Right cardiac atrium (tissue), 5 donors: ENCODE results near the gene APP. TPM values are rescaled to one million over a fixed set of nuclear protein-coding genes. Genes with fewer than 3 reads are reported as not detected.
A peak's percentile ranks its signal among the peaks of the same experiment; 100 is the strongest.

ENCODE experiments used
- ATAC-seq, 2 donors: fragments of 200-7000 bp; cut with Tn5 transposase; one replicate each; pipeline versions ENCODE4 v1.8.0 to v1.9.1; 2020; ENCODE audit warnings: moderate library complexity in 2 of 2, mild to moderate bottlenecking in 1 of 2
- DNase-seq, 3 donors: peaks; one replicate each; pipeline ENCODE4 v3.0.0-alpha.2; 2020
- H3K27ac ChIP-seq: one replicate; pipeline ENCODE4 v1.5.1; 2013; ENCODE audit warnings: mild to moderate bottlenecking, low read length, control low read depth, moderate library complexity
- H3K27me3 ChIP-seq: one replicate; pipeline ENCODE4 v1.6.1; 2013; ENCODE audit not compliant: control insufficient read depth, insufficient read depth
- H3K4me1 ChIP-seq: one replicate; pipeline ENCODE4 v1.6.1; 2013; ENCODE audit warnings: low read length; ENCODE audit not compliant: control insufficient read depth, insufficient read depth
- H3K4me3 ChIP-seq: one replicate; pipeline ENCODE4 v1.5.1; 2013; ENCODE audit warnings: low read length, control low read depth
- H3K9me3 ChIP-seq: one replicate; pipeline ENCODE4 v1.6.1; 2013; ENCODE audit warnings: low read length; ENCODE audit not compliant: control insufficient read depth
- WGBS: extraction: QIAGEN DNeasy Blood & Tissue Kit; methylation state at CpG from one replicate; pipeline ENCODE4 v1.1.7; 2013; 5-methylcytosine and 5-hydroxymethylcytosine counted together
- intact Hi-C, 4 donors: fragments of 100-400 bp; cut with DNase I; formaldehyde crosslinking; loops; one replicate each; pipeline versions ENCODE4 v1.11.0 to v1.14.0; 2022 to 2023
- polyA plus RNA-seq: library from polyadenylated mRNA; stranded (reverse); fragments of 200-250 nt; gene quantifications from one replicate; pipeline ENCODE4 v1.2.3, GENCODE V29; 2013
- total RNA-seq, 4 donors: library from RNA; stranded (reverse); fragmentation: NEBNext Ultra II Directional; extraction: Animal tissue kit (Norgen Biotek cat#: 25700); gene quantifications; one replicate each; pipeline ENCODE4 v1.2.1, GENCODE V29; 2021
- donor health status: healthy with polysubstance abuse.
- donor health status: DM: no; HTN: yes; CAD: no.
- donor health status: DM: no; HTN: no; CAD: no.
- donor health status: DM: no; HTN: yes; CAD: no; lungs with severe emphysema.
- donor health status: DM: yes; HTN: yes; CAD: no.

APP gene
- total and polyA plus RNA-seq, 5 donors: 277 to 535 (median 448) TPM

DNA sequence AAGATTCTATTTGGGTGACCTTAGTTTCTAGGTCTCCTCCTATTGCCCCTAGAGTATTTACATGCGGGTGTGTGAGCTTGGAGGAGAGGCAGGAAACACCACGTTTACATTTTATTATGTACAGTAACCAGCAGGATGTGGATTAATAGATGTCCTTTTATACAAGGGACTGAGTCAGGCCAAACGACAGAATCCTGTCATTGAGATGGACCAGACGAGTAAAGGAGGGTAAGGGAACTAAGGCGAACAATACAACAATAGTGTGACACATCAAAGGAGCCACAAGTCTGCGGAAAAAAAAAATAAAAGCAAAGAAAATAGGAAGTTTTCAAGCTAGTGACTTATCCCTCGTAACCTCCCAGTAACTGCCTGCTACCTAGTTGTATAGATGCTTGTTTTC, 284.7 kb downstream of the APP start:
- peak in 1 of 2 donors; percentile 42 for ATAC-seq
- WGBS: 66% methylated on average over 7 of the region's 7 CpGs

GRCh38 chr21:25885405-25885804, 285.2 kb downstream of the APP start:
- 43% methylated on average over 4 of the region's 4 CpGs for WGBS
- peak; percentile 22 to 71 for ATAC-seq
- no peak overlapping the region for H3K4me3 ChIP-seq
- peaks cover 5% of the 10 kb centered on the region for H3K4me1 ChIP-seq
- intact Hi-C loops: loop anchor here in 1 of 4 donors (10.0 kb wide), 1 partner anchor 829 kb away; no protein-coding TSS in a partner anchor
- DNase-seq: no peak
- no peaks in the 10 kb centered on the region for H3K27me3 ChIP-seq
- H3K9me3 ChIP-seq: no peaks in the 10 kb centered on the region
- no peak overlapping the region for H3K27ac ChIP-seq

More for the DNA sequence above, 284.7 kb downstream of the APP start:
- intact Hi-C loops: loop anchor here in 1 of 4 donors (10.0 kb wide), 1 partner anchor 829 kb away; no protein-coding TSS in a partner anchor
- Histone ChIP-seq H3K4me3 (no peak overlapping the region), H3K4me1 (peaks cover 5% of the 10 kb centered on the region), H3K27me3 (no peaks in the 10 kb centered on the region), H3K9me3 (no peaks in the 10 kb centered on the region), H3K27ac (no peak overlapping the region)
- no peak for DNase-seq

GRCh38 chr21:25884311-25884710, 286.3 kb downstream of the APP start:
- H3K27ac ChIP-seq: no peak overlapping the region
- ATAC-seq (no peak), DNase-seq (no peak)
- intact Hi-C loops: loop anchor here in 3 of 4 donors (5.0 to 10.0 kb wide), 4 partner anchors 283 to 833 kb away; partner anchors contain the start of gene APP (in 1 of the 3)
- no peaks in the 10 kb centered on the region for H3K27me3 ChIP-seq
- 97% methylated on average over 2 of the region's 2 CpGs for WGBS
- H3K4me1 ChIP-seq: peaks cover 5% of the 10 kb centered on the region
- H3K9me3 ChIP-seq: no peaks in the 10 kb centered on the region
- no peak overlapping the region for H3K4me3 ChIP-seq

- Histone ChIP-seq H3K4me3 (no peak overlapping the region), H3K4me1 (peaks cover 5% of the 10 kb centered on the region), H3K9me3 (no peaks in the 10 kb centered on the region), H3K27ac (no peak overlapping the region), H3K27me3 (no peaks in the 10 kb centered on the region)
- intact Hi-C loops: loop anchor here in 3 of 4 donors (5.0 to 10.0 kb wide), 4 partner anchors 286 to 836 kb away; partner anchors contain the start of gene APP (in 1 of the 3)
- WGBS: 61% methylated on average over 17 of the region's 17 CpGs
- DNase-seq (peak; percentile 65 to 85 (median 80)), ATAC-seq (peak; percentile 71 to 76)
Measured at GRCh38 chr21:25881524-25882376, 288.8 kb downstream of the APP start.

DNA sequence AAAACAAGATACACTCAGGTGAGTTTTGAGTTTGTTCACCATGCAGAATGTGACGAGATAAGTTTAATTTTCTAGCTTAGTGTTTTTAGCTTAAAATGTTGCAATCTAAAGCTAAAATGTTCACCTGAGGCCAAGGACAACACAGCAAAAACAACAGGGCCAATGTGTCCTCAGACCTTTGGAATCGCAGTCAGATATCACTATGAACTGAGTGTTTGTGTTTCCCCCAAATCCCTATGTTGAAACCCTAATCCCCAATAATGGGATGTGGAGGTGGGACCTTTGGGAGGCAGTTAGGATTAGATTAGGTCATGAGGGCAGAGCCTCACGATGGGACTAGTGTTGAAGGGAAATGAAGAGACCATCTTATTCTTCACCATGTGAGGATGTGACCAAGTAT, 291.4 kb downstream of the APP start:
- WGBS: 86% methylated on average over 3 of the region's 3 CpGs
- H3K4me3 ChIP-seq: no peak overlapping the region
- ATAC-seq (no peak), DNase-seq (no peak)
- no peaks in the 10 kb centered on the region for H3K9me3 ChIP-seq
- H3K4me1 ChIP-seq: no peaks in the 10 kb centered on the region
- H3K27ac ChIP-seq: no peak overlapping the region
- intact Hi-C loops: loop anchor here in 1 of 4 donors (10.0 kb wide), 1 partner anchor 836 kb away; no protein-coding TSS in a partner anchor
- no peaks in the 10 kb centered on the region for H3K27me3 ChIP-seq

- no peak overlapping the region for H3K27ac ChIP-seq
Measured at GRCh38 chr21:25878344-25878743, 292.2 kb downstream of the APP start.

DNA sequence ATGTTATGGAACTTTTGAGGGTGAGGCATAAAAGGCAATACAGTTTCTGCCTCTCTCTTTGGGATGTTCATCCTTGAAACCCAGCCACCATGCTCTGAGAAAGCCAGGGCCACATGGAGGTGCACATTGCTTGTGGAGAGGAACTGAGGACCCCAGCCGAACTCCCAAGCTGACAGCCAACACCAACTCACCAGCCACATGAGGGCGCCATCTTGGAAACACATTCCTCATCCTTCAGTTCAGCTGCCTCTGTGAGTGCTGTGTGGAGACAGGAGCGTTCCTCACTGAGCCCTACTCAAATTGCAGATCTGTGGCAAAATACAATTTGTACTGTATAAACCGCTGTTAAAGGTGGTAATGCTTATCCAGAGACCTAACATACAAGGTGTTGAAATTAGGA, 298.3 kb downstream of the APP start:
- WGBS: 97% methylated on average over 4 of the region's 4 CpGs
- no peak for DNase-seq
- Histone ChIP-seq H3K9me3 (no peaks in the 10 kb centered on the region), H3K27ac (no peak overlapping the region), H3K4me3 (no peak overlapping the region), H3K27me3 (no peaks in the 10 kb centered on the region), H3K4me1 (no peaks in the 10 kb centered on the region)
- no peak for ATAC-seq
- intact Hi-C loops: loop anchor here in 1 of 4 donors (10.0 kb wide), 1 partner anchor 843 kb away; no protein-coding TSS in a partner anchor

More at GRCh38 chr21:25878344-25878743, 292.2 kb downstream of the APP start:
- Histone ChIP-seq H3K9me3 (no peaks in the 10 kb centered on the region), H3K27me3 (no peaks in the 10 kb centered on the region), H3K4me1 (no peaks in the 10 kb centered on the region), H3K4me3 (no peak overlapping the region)
- DNase-seq (no peak), ATAC-seq (no peak)
- intact Hi-C loops: loop anchor here in 1 of 4 donors (10.0 kb wide), 1 partner anchor 836 kb away; no protein-coding TSS in a partner anchor
- 60% methylated on average over 3 of the region's 3 CpGs for WGBS

DNA sequence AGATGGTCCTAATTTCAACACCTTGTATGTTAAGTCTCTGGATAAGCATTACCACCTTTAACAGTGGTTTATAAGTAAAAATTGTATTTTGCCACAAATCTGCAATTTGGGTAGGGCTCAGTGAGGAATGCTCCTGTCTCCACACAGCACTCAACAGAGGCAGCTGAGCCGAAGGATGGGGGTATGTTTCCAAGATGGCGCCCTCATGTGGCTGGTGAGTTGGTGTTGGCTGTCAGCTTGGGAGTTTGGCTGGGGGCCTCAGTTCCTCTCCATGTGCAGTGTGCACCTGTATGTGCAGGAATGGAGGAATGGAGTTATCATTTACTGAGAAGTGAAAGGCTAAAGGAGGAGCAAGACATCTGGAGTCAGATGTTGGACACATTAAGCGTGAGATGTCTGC, 299.0 kb downstream of the APP start:
- Histone ChIP-seq H3K27me3 (no peaks in the 10 kb centered on the region), H3K27ac (no peak overlapping the region), H3K9me3 (no peaks in the 10 kb centered on the region), H3K4me1 (no peaks in the 10 kb centered on the region), H3K4me3 (no peak overlapping the region)
- DNase-seq (no peak), ATAC-seq (no peak)
- intact Hi-C loops: loop anchor here in 1 of 4 donors (10.0 kb wide), 1 partner anchor 843 kb away; no protein-coding TSS in a partner anchor
- WGBS: 95% methylated on average over 3 of the region's 3 CpGs

- Histone ChIP-seq H3K4me3 (no peak overlapping the region), H3K9me3 (no peaks in the 10 kb centered on the region), H3K27ac (no peak overlapping the region), H3K27me3 (no peaks in the 10 kb centered on the region), H3K4me1 (no peaks in the 10 kb centered on the region)
- WGBS: 71% methylated on average over 4 of the region's 4 CpGs
- ATAC-seq (no peak), DNase-seq (no peak)
- intact Hi-C loops: loop anchor here in 1 of 4 donors (10.0 kb wide), 1 partner anchor 845 kb away; no protein-coding TSS in a partner anchor
Measured at GRCh38 chr21:25870084-25870483, 300.5 kb downstream of the APP start.

DNA sequence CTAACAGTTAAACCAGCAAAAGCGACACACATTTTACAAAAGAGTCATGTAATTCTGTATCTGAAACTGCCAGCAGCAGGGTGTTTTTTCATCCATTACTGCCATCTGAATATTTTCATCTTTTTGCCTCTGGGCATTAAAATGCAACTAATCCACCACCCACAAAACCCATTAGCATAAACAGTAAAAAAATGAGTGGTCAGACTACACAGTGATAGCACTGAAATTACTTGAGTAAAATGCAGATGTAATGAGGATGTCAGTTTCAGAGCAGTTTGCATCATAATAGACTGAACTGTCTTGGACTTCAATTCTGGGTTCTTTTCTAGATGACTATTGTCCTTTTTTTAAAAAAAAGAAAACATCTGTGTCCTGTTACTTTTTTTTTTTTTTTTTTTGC, 303.5 kb downstream of the APP start:
- intact Hi-C loops: no loop called here
- no peak for ATAC-seq
- Histone ChIP-seq H3K27ac (no peak overlapping the region), H3K27me3 (no peaks in the 10 kb centered on the region), H3K4me1 (no peaks in the 10 kb centered on the region), H3K9me3 (no peaks in the 10 kb centered on the region), H3K4me3 (no peak overlapping the region)
- no peak for DNase-seq
- WGBS: 97% methylated on average over 1 of the region's 1 CpG

- H3K9me3 ChIP-seq: no peaks in the 10 kb centered on the region
- H3K4me3 ChIP-seq: no peak overlapping the region
- 88% methylated on average over 4 of the region's 4 CpGs for WGBS
- no peaks in the 10 kb centered on the region for H3K4me1 ChIP-seq
- no peak for ATAC-seq
- intact Hi-C loops: no loop called here
- no peak overlapping the region for H3K27ac ChIP-seq
- no peaks in the 10 kb centered on the region for H3K27me3 ChIP-seq
- no peak for DNase-seq
Measured at GRCh38 chr21:25863747-25864146, 306.8 kb downstream of the APP start.
